H9 (cell line): ENCODE results near the gene RBMY1E. TPM values are rescaled to one million over a fixed set of nuclear protein-coding genes. Genes with fewer than 3 reads are reported as not detected.
"Not testable (repeated sequence)": the region's sequence is repeated elsewhere in the genome, so short reads cannot be mapped to it uniquely, and the experiment has no call there.

Experiments
- DNase-seq: peaks from one replicate; pipeline ENCODE4 v3.0.0-alpha.2; 2017
- H2AFZ ChIP-seq: one replicate; pipeline ENCODE4 v1.6.1; 2013; ENCODE audit warnings: mild to moderate bottlenecking, low read length, control low read depth, moderate library complexity
- H2AK5ac ChIP-seq: 2 replicates; pipeline ENCODE4 v1.6.1; 2013; ENCODE audit warnings: low read length, control low read depth, mixed read lengths; ENCODE audit not compliant: insufficient read length
- H2BK120ac ChIP-seq: one replicate; pipeline ENCODE4 v1.6.1; 2013; ENCODE audit warnings: low read depth, mild to moderate bottlenecking, low read length, control low read depth, inconsistent platforms; ENCODE audit not compliant: poor library complexity, severe bottlenecking
- H2BK12ac ChIP-seq: 2 replicates; pipeline ENCODE4 v1.6.1; 2013; ENCODE audit warnings: low read length, control low read depth, mixed read lengths, low read depth; ENCODE audit not compliant: insufficient read length
- H2BK15ac ChIP-seq: 2 replicates; pipeline ENCODE4 v1.6.1; 2013; ENCODE audit warnings: low read depth, low read length, control low read depth
- H2BK20ac ChIP-seq: one replicate; pipeline ENCODE4 v1.6.1; 2013; ENCODE audit warnings: low read depth, mild to moderate bottlenecking, low read length, control low read depth, inconsistent platforms; ENCODE audit not compliant: poor library complexity, severe bottlenecking
- H2BK5ac ChIP-seq: 2 replicates; pipeline ENCODE4 v1.6.1; 2013; ENCODE audit warnings: low read length, control low read depth, mixed read lengths; ENCODE audit not compliant: insufficient read length
- H3K14ac ChIP-seq: 2 replicates; pipeline ENCODE4 v1.6.1; 2013; ENCODE audit warnings: low read length, control low read depth; ENCODE audit not compliant: insufficient read depth
- H3K18ac ChIP-seq: 2 replicates; pipeline ENCODE4 v1.6.1; 2013; ENCODE audit warnings: low read depth, mild to moderate bottlenecking, mixed read lengths, low read length, control low read depth; ENCODE audit not compliant: insufficient read length
- H3K23ac ChIP-seq: 2 replicates; pipeline ENCODE4 v1.6.1; 2013; ENCODE audit warnings: low read length, control low read depth, mixed read lengths, low read depth; ENCODE audit not compliant: insufficient read length
- H3K23me2 ChIP-seq: 2 replicates; pipeline ENCODE4 v1.6.1; 2013; ENCODE audit warnings: low read depth, mild to moderate bottlenecking, mixed read lengths, low read length, control low read depth; ENCODE audit not compliant: insufficient read length, poor library complexity, severe bottlenecking
- H3K27ac ChIP-seq: 2 replicates; pipeline ENCODE4 v1.5.1; 2013; ENCODE audit warnings: low read length, control low read depth, mixed read lengths, low read depth; ENCODE audit not compliant: insufficient read length
- H3K27me3 ChIP-seq: 2 replicates; pipeline ENCODE4 v1.6.1; 2013; ENCODE audit warnings: low read length, control low read depth, inconsistent platforms; ENCODE audit not compliant: insufficient read depth
- H3K4ac ChIP-seq: 2 replicates; pipeline ENCODE4 v1.6.1; 2013; ENCODE audit warnings: low read depth, mild to moderate bottlenecking, control low read depth, inconsistent platforms, low read length, moderate library complexity
- H3K4me1 ChIP-seq: 2 replicates; pipeline ENCODE4 v1.6.1; 2013; ENCODE audit warnings: low read length, control low read depth, inconsistent platforms; ENCODE audit not compliant: insufficient read depth
- H3K4me2 ChIP-seq: 2 replicates; pipeline ENCODE4 v1.6.1; 2013; ENCODE audit warnings: low read length, control low read depth, mixed read lengths; ENCODE audit not compliant: insufficient read length, insufficient read depth
- H3K56ac ChIP-seq: 2 replicates; pipeline ENCODE4 v1.6.1; 2013; ENCODE audit warnings: low read depth, mild to moderate bottlenecking, mixed read lengths, low read length, control low read depth; ENCODE audit not compliant: insufficient read length
- H3K79me1 ChIP-seq: 2 replicates; pipeline ENCODE4 v1.6.1; 2013; ENCODE audit warnings: low read depth, mild to moderate bottlenecking, moderate library complexity, low read length, control low read depth, inconsistent platforms; ENCODE audit not compliant: insufficient read depth, poor library complexity, severe bottlenecking
- H3K79me2 ChIP-seq: 2 replicates; pipeline ENCODE4 v1.6.1; 2013; ENCODE audit warnings: low read length, control low read depth, inconsistent platforms; ENCODE audit not compliant: insufficient read depth
- H3K9ac ChIP-seq: 2 replicates; pipeline ENCODE4 v1.6.1; 2013; ENCODE audit warnings: low read length, control low read depth, mixed read lengths; ENCODE audit not compliant: insufficient read length; ENCODE audit errors: extremely low read depth
- H3K9me3 ChIP-seq: one replicate; pipeline ENCODE4 v1.6.1; 2013; ENCODE audit warnings: low read depth, low read length, inconsistent platforms; ENCODE audit not compliant: control insufficient read depth
- H3T11ph ChIP-seq: one replicate; pipeline ENCODE4 v1.6.1; 2013; ENCODE audit warnings: mild to moderate bottlenecking, low read length, control low read depth, inconsistent platforms
- H4K20me1 ChIP-seq: one replicate; pipeline ENCODE4 v1.6.1; 2013; ENCODE audit not compliant: control insufficient read depth, insufficient read length, insufficient read depth
- H4K5ac ChIP-seq: 2 replicates; pipeline ENCODE4 v1.6.1; 2013; ENCODE audit warnings: low read depth, mild to moderate bottlenecking, mixed read lengths, low read length, control low read depth; ENCODE audit not compliant: insufficient read length
- H4K8ac ChIP-seq: replicated peaks from 2 replicates; pipeline ENCODE4 v1.6.1; 2013; ENCODE audit warnings: low read length, control low read depth, mixed read lengths, low read depth; ENCODE audit not compliant: insufficient read length
- H4K91ac ChIP-seq: 2 replicates; pipeline ENCODE4 v1.6.1; 2013; ENCODE audit warnings: low read depth, mild to moderate bottlenecking, moderate library complexity, mixed read lengths, low read length, control low read depth; ENCODE audit not compliant: insufficient read length
- H3K27ac Mint-ChIP-seq, 3 experiments: 2 replicates in 2 of 3; 3 replicates in 1 of 3; pipeline ENCODE4 v1.8.0; 2020 to 2021; ENCODE audit warnings: mixed read lengths in 3 of 3, mild to moderate bottlenecking in 1 of 3, moderate library complexity in 1 of 3
- H3K27me3 Mint-ChIP-seq: 2 replicates; pipeline ENCODE4 v1.8.0; 2021; ENCODE audit warnings: low read depth, mild to moderate bottlenecking, moderate library complexity, mixed read lengths
- H3K36me3 Mint-ChIP-seq, 3 experiments: 2 replicates in 2 of 3; 3 replicates in 1 of 3; pipeline ENCODE4 v1.8.0; 2020 to 2021; ENCODE audit warnings: low read depth in 3 of 3, mixed read lengths in 3 of 3; ENCODE audit not compliant: insufficient read depth in 1 of 3
- H3K4me1 Mint-ChIP-seq, 2 experiments: 2 replicates each; pipeline ENCODE4 v1.8.0; 2020; ENCODE audit warnings: mixed read lengths in 2 of 2
- H3K4me3 Mint-ChIP-seq, 2 experiments: 2 replicates in 1 of 2; 3 replicates in 1 of 2; pipeline ENCODE4 v1.8.0; 2020 to 2021; ENCODE audit warnings: mild to moderate bottlenecking in 2 of 2, mixed read lengths in 2 of 2, moderate library complexity in 1 of 2
- H3K9me3 Mint-ChIP-seq, 2 experiments: 2 replicates in 1 of 2; 3 replicates in 1 of 2; pipeline ENCODE4 v1.8.0; 2020; ENCODE audit warnings: mild to moderate bottlenecking in 2 of 2, mixed read lengths in 2 of 2, moderate library complexity in 1 of 2
- WGBS: extraction: QIAGEN DNeasy Blood & Tissue Kit; methylation state at CpG from one replicate; pipeline ENCODE4 v1.1.7; 2013; ENCODE audit warnings: missing lambda C conversion rate, low lambda C conversion rate, mixed read lengths; ENCODE audit not compliant: insufficient read length; ENCODE audit errors: extremely low coverage; 5-methylcytosine and 5-hydroxymethylcytosine counted together
- total RNA-seq: library from RNA; stranded (reverse); gene quantifications from 2 replicates; pipeline ENCODE4 v1.2.1, GENCODE V29; 2021

Gene RBMY1E
- total RNA-seq, 1 experiment from 2014 or later: not detected

DNA sequence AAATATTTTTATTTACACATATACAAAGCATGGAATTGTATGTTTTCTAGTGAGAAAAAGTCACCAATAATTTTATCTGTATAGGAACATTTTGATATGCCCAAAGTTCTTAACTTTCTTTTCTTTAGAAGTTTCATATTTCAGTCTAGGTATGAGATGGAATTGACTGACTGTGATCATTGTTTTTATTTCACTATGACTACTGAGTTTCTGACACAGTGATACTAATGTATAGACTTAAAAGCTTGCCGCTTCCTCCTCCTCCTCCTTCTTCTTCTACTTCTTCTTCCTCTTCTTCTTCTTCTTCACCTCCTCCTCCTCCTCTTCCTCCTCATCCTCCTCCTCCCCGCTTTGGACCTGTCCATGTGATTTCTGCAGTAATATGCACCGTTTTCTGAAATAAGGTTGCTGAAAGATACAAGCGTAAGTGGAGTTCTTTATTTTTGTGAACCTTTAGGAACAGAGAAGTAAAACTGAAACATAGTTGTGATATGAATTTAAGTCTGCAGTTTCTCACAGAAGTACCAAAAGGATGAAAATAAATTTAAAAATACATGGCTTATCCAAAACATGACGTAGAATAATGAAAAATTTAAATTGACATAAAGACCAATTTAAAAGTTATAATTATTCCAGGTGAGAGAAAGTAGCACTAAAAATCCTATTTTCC lies 48.3 kb downstream of the RBMY1E start:
- not testable (repeated sequence) for H3K36me3 Mint-ChIP-seq, H2BK5ac ChIP-seq, H3K56ac ChIP-seq, H3K23ac ChIP-seq, H4K5ac ChIP-seq, H3K27me3 ChIP-seq, H3K4me1 Mint-ChIP-seq, H3K79me2 ChIP-seq, H2BK15ac ChIP-seq, H3K9me3 Mint-ChIP-seq, H4K91ac ChIP-seq, H4K20me1 ChIP-seq, H3K79me1 ChIP-seq, H3K27ac Mint-ChIP-seq, H2AFZ ChIP-seq, H2BK120ac ChIP-seq, H4K8ac ChIP-seq, H3K23me2 ChIP-seq, H3T11ph ChIP-seq, H2BK12ac ChIP-seq, H3K27me3 Mint-ChIP-seq, H3K9me3 ChIP-seq, DNase-seq, H3K4me3 Mint-ChIP-seq, H2BK20ac ChIP-seq, H3K18ac ChIP-seq, H3K4me1 ChIP-seq, H2AK5ac ChIP-seq, H3K4ac ChIP-seq, H3K14ac ChIP-seq, H3K4me2 ChIP-seq, H3K9ac ChIP-seq, H3K27ac ChIP-seq
- WGBS: no CpG with 5 or more reads among the region's 5 CpGs

Other genes starting within 250 kb of the RBMY1E start
- gene RBMY1D, start 23.5 kb downstream of the RBMY1E start, total RNA-seq: not detected in 2 replicates